Stomach (tissue), 9 donors: ENCODE results near the gene PRR5L. TPM values are rescaled to one million over a fixed set of nuclear protein-coding genes. Genes with fewer than 3 reads are reported as not detected.
A peak's percentile ranks its signal among the peaks of the same experiment; 100 is the strongest.

ENCODE experiments used
- DNase-seq, 2 donors: peaks; one replicate each; pipeline versions ENCODE4 v3.0.0 to v3.0.0-alpha.2; 2013 to 2019
- H3K27ac ChIP-seq, 5 donors: fragments of 200-600 bp in 4 of 5; sonication (generic) in 4 of 5; one replicate each; pipeline ENCODE4 v1.5.1; 2013 to 2019; ENCODE audit warnings: mild to moderate bottlenecking in 1 of 5, moderate library complexity in 1 of 5
- H3K27me3 ChIP-seq, 3 donors: fragments of 200-600 bp; sonication (generic); one replicate each; pipeline ENCODE4 v1.5.1; 2017 to 2019; ENCODE audit warnings: mixed run types in 1 of 3
- H3K36me3 ChIP-seq, 4 donors: fragments of 200-600 bp; sonication (generic); 1 replicate in 3 of 4; 2 replicates in 1 of 4; pipeline ENCODE4 v1.5.1; 2016 to 2019
- H3K4me1 ChIP-seq, 4 donors: fragments of 200-600 bp; sonication (generic); one replicate each; pipeline ENCODE4 v1.5.1; 2016 to 2019
- H3K4me3 ChIP-seq, 4 donors: fragments of 200-600 bp; sonication (generic) in 3 of 4; one replicate each; pipeline ENCODE4 v1.5.1; 2016 to 2019; ENCODE audit warnings: mild to moderate bottlenecking in 1 of 4
- H3K9me3 ChIP-seq, 4 donors: fragments of 200-600 bp; sonication (generic); one replicate each; pipeline ENCODE4 v1.5.1; 2016 to 2019
- EP300 ChIP-seq: sonication (generic); formaldehyde crosslinking; IDR thresholded peaks from one replicate; pipeline ENCODE4 v1.6.1; 2017; ENCODE audit warnings: antibody characterized with exemption
- POLR2A ChIP-seq, 4 donors: fragments of 450-650 bp; IDR thresholded peaks; one replicate each; pipeline ENCODE4 v1.6.1; 2016; ENCODE audit warnings: antibody characterized with exemption in 4 of 4, control low read depth in 2 of 4, mild to moderate bottlenecking in 1 of 4, moderate library complexity in 1 of 4
- POLR2AphosphoS5 ChIP-seq, 3 donors: sonication (generic); formaldehyde crosslinking; IDR thresholded peaks; one replicate each; pipeline ENCODE4 v1.6.1; 2016; ENCODE audit warnings: antibody characterized with exemption in 3 of 3
- WGBS, 5 donors: extraction: QIAGEN DNeasy Blood & Tissue Kit in 3 of 5; methylation state at CpG; one replicate each; pipeline versions ENCODE4 v1.1.5 to v1.1.7; 2013 to 2018; 5-methylcytosine and 5-hydroxymethylcytosine counted together
- intact Hi-C: fragments of 100-400 bp; cut with DNase I; formaldehyde crosslinking; loops from one replicate; pipeline ENCODE4 v1.15.1; 2023; ENCODE audit warnings: low total_unique reads
- polyA plus RNA-seq, 3 donors: library from polyadenylated mRNA; stranded (reverse); fragments of 200-250 nt; gene quantifications; one replicate each; pipeline ENCODE4 v1.2.3, GENCODE V29; 2013
- total RNA-seq, 5 donors: library from RNA; depleted of rRNA; stranded (reverse); fragments of >200 nt; gene quantifications; one replicate each; pipeline versions ENCODE4 v1.1.0 to v1.2.3, GENCODE V29; 2014 to 2016
- TF ChIP-seq, protein P1 (sequence below), 7 experiments: fragments of 450-650 bp in 4 of 7; fragments of 200-600 bp in 3 of 7; sonication (generic) in 3 of 7; IDR thresholded peaks; one replicate each; pipeline ENCODE4 v1.5.1; 2016 to 2019; ENCODE audit warnings: antibody characterized with exemption in 7 of 7, control low read depth in 2 of 7, mild to moderate bottlenecking in 1 of 7
- donor health status: healthy with polysubstance abuse.
- donor health status: Bipolar disorder and iron deficiency.
- donor health status: healthy.

Gene PRR5L
- total and polyA plus RNA-seq, 8 donors = 1.4 to 274 (median 2.4) TPM; not detected in 1

DNA sequence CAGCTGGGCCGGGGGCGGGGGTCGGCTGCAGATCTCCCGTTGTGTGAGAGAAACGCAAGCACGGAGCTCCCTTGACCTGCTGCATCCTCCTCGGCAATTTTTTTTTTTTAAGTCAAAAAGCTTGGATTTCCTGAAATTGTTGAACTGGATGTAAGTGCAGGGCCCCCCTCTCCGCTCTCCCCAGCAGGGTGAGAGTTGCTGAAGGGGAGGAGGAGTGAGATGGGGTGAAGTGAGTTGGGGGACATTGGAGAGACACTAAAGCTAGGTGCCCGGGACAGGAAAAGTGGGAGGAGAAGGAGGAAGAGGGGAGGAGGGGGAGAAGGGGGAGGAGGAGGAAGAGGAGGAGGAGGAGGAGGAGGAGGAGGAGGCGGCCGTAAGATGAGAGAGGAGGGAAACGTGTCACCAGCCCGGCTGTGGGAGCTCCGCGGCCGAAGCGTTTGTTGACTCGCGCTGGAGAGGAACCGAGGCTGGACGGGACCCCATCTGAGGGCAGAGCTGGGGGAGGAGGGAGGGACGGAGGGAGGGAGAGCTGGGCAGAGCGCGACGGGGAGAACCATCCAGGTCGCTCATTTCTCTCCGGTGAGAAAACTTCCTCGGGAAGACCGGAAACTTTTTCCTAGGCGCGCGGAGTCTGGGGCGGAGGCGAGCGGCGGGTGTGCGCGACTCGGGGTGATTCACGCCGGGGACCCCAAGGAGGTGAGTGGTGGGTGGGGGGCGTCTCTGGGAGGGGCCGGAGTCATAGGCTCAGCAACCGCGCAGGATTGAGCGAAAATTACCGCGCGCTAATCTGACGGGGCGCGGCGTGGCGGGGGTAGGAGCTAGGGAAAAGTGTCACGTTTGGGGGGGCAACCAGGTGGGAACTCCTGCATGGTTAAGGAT lies 80.2 kb downstream of the PRR5L start:
- Histone ChIP-seq H3K27me3 (peaks cover 0 to 47% (median 4%) of the 10 kb centered on the region in 3 donors), H3K36me3 (no peaks in the 10 kb centered on the region), H3K4me1 (peaks cover 10 to 35% (median 26%) of the 10 kb centered on the region in 4 donors), H3K27ac (peak overlapping the region in 4 of 5 donors; percentile 48 to 75 (median 66)), H3K4me3 (peak overlapping the region; percentile 51 to 80 (median 67)), H3K9me3 (no peaks in the 10 kb centered on the region)
- intact Hi-C loops = no loop called here
- peak; percentile 32 to 63 for DNase-seq
- 1 to 3% (median 2%) methylated on average over 22 to 55 of the region's 55 CpGs for WGBS, 5 donors
- TF ChIP-seq EP300 = no peak
- TF ChIP-seq, protein P1, sequence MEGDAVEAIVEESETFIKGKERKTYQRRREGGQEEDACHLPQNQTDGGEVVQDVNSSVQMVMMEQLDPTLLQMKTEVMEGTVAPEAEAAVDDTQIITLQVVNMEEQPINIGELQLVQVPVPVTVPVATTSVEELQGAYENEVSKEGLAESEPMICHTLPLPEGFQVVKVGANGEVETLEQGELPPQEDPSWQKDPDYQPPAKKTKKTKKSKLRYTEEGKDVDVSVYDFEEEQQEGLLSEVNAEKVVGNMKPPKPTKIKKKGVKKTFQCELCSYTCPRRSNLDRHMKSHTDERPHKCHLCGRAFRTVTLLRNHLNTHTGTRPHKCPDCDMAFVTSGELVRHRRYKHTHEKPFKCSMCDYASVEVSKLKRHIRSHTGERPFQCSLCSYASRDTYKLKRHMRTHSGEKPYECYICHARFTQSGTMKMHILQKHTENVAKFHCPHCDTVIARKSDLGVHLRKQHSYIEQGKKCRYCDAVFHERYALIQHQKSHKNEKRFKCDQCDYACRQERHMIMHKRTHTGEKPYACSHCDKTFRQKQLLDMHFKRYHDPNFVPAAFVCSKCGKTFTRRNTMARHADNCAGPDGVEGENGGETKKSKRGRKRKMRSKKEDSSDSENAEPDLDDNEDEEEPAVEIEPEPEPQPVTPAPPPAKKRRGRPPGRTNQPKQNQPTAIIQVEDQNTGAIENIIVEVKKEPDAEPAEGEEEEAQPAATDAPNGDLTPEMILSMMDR (IDR thresholded peaks at IDR 0.05) = no peak
- no peak for TF ChIP-seq POLR2A (IDR thresholded peaks at IDR 0.05)
- TF ChIP-seq POLR2AphosphoS5 (IDR thresholded peaks at IDR 0.05) = no peak

DNA sequence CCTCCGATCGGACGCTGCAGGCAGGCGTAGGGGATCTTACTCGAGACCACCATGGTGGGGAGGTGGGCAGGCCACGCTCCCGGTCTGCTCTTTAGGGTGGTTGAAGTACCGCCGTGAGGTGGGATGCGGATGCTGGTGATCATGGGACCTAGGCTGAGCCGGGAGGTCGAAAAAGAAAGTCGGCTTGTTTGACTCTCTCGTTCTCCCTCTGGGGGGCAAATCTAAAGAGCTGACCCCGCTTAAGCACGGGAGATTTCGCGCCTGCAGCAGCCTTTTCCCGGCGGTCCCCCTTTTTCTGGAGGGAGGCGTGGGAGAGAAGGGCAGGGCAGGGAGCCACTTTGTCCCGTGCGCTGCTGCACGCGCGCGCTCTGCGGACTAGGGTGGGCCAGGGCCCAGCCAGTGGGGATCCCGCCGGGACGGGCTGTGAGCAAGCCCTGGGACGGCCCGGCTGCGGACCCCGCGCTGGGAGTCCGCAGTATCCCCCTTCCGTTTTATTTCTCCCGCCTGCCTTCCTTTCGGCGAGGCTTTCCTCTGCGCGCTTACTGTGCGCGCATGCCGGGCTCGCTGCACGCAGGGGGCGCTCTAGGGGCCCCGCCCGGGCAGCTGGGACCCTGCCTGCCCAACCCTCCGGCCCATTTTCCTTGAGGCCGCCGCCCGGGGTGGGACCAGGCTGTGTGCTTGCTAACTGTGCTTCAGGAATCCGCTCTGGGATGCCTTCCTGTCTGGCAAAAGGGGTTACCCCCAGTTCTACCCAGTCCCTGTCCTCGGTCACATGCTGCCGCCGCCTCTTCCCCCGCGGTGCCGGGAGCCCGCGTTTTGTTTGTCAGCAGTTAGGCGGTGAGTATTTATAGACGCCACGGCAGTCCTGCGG lies 81.0 kb downstream of the PRR5L start:
- 0 to 4% (median 1%) methylated on average over 30 to 68 of the region's 68 CpGs for WGBS, 5 donors
- intact Hi-C loops = no loop called here

DNA sequence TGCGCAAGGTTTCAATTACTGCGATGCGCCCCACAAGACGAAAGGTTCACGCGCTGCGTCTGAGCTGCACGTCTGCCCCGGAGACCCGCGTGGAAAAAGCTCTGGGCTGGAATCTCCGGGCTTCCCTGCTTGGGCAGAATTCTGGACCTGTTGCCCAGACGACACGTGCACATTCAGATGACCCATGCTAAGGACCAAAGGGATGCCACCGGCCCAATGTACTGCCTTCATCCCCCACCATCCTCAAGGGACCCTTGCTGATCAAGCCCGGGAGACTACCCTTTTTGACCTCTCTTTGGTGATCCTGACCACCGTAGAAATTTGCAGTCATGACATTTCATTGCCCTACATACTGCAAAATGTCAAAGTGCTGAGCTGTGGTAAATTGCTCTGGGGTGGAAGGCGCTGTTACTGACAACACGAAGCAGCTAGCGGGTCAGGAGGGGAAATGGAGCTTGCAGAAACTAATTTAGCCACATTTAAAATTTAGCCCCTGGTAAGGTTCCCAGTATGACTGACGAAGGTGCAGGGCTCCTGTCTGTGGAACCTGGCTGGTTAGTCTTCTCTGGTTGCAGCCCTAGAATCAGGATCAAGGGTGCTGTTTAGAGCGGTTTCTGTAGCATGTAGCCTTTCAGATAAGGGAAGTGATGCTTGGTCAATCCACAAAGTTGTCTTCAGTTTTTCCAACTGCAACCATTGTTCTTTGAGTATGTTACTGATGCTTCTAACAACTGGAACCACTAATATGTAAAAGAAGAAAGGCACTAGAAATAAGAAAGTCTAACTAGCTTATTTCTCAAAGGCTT lies 81.9 kb downstream of the PRR5L start:
- WGBS, 5 donors = 20 to 32% (median 26%) methylated on average over 16 to 22 of the region's 22 CpGs
- peak overlapping the region in 3 of 5 donors; percentile 65 to 75 (median 68) for H3K27ac ChIP-seq
- intact Hi-C loops = no loop called here

More for the DNA sequence above, 81.0 kb downstream of the PRR5L start:
- no peaks in the 10 kb centered on the region for H3K9me3 ChIP-seq
- H3K36me3 ChIP-seq = no peaks in the 10 kb centered on the region
- H3K27me3 ChIP-seq = peaks cover 0 to 47% (median 4%) of the 10 kb centered on the region in 3 donors
- peak overlapping the region; percentile 51 to 80 (median 67) for H3K4me3 ChIP-seq
- DNase-seq = peak; percentile 43 to 70
- H3K27ac ChIP-seq = peak overlapping the region; percentile 29 to 75 (median 65)
- TF ChIP-seq POLR2A (IDR thresholded peaks at IDR 0.05) = no peak
- TF ChIP-seq, protein P1 (IDR thresholded peaks at IDR 0.05) = peak in 4 of 7 experiments; percentile 12 to 59 (median 24)
- no peak for TF ChIP-seq POLR2AphosphoS5 (IDR thresholded peaks at IDR 0.05)
- TF ChIP-seq EP300 = no peak
- H3K4me1 ChIP-seq = peaks cover 10 to 33% (median 24%) of the 10 kb centered on the region in 4 donors

More for the DNA sequence above, 81.9 kb downstream of the PRR5L start:
- Histone ChIP-seq H3K27me3 (peaks cover 0 to 47% (median 4%) of the 10 kb centered on the region in 3 donors), H3K4me3 (peak overlapping the region; percentile 51 to 80 (median 67)), H3K36me3 (no peaks in the 10 kb centered on the region), H3K9me3 (no peaks in the 10 kb centered on the region), H3K4me1 (peaks cover 10 to 28% (median 22%) of the 10 kb centered on the region in 4 donors)
- TF ChIP-seq, protein P1 (IDR thresholded peaks at IDR 0.05) = no peak
- TF ChIP-seq POLR2AphosphoS5 (IDR thresholded peaks at IDR 0.05) = no peak
- no peak for TF ChIP-seq POLR2A (IDR thresholded peaks at IDR 0.05)
- TF ChIP-seq EP300 = no peak
- no peak for DNase-seq
